ENCODE results near the gene FAXC.

Gene FAXC

DNA sequence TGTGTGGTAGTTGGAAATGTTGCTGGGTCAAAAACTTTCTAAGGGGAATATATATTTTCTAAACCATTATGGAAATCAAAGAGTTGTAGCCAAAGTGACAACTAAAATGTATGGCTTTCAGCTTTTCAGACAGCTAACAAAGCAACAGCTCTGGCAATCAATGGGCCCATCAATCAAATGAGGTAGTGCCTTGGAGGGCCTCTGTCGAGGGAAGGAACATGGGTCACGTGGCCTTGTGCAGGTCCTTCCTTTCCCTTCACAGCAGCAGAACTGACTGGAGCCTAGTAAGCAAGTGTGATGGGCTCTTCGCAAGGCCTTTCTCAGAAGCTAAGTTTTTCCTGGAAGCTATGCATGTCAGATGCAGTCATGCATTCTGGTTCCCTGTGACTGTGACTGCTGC, 17.9 kb downstream of the FAXC start:
- H3K4me3 ChIP-seq (replicated peaks; ENCODE audit: low read depth, low read length): no peak overlapping the region
- DNase-seq (ENCODE audit: extremely low read depth, low read depth): no peak
- TF ChIP-seq, protein P1, sequence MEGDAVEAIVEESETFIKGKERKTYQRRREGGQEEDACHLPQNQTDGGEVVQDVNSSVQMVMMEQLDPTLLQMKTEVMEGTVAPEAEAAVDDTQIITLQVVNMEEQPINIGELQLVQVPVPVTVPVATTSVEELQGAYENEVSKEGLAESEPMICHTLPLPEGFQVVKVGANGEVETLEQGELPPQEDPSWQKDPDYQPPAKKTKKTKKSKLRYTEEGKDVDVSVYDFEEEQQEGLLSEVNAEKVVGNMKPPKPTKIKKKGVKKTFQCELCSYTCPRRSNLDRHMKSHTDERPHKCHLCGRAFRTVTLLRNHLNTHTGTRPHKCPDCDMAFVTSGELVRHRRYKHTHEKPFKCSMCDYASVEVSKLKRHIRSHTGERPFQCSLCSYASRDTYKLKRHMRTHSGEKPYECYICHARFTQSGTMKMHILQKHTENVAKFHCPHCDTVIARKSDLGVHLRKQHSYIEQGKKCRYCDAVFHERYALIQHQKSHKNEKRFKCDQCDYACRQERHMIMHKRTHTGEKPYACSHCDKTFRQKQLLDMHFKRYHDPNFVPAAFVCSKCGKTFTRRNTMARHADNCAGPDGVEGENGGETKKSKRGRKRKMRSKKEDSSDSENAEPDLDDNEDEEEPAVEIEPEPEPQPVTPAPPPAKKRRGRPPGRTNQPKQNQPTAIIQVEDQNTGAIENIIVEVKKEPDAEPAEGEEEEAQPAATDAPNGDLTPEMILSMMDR (IDR thresholded peaks at IDR 0.05; ENCODE audit: low read depth, low read length, missing control alignments): no peak

DNA sequence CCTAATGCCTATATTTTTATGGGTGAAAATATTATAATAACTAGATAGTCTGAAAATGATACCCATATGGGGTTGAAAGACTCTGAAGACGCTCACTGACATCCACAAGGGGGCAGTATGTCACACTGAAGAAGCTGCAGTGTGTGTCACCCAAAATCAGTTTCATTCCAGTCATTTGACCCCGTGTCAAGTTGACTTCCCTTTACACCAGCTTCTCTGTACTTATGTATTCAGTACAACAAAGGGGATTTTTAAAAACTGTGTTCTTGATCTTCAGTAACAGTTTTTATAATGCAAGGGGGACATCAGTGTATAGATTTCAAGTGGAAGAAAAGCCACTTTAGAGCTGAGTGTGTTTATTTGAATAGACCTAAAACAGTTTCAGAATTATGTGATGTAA, 19.3 kb downstream of the FAXC start:
- DNase-seq (ENCODE audit: extremely low read depth, low read depth): peak; percentile 60
- TF ChIP-seq, protein P1 (IDR thresholded peaks at IDR 0.05; ENCODE audit: low read depth, low read length, missing control alignments): peak; percentile 81
- H3K4me3 ChIP-seq (replicated peaks; ENCODE audit: low read depth, low read length): no peak overlapping the region

- no peak for DNase-seq (ENCODE audit: extremely low read depth, low read depth)
- TF ChIP-seq, protein P1 (IDR thresholded peaks at IDR 0.05; ENCODE audit: low read depth, low read length, missing control alignments): no peak
- H3K4me3 ChIP-seq (replicated peaks; ENCODE audit: low read depth, low read length): no peak overlapping the region
These were observed 24.5 kb downstream of the FAXC start for GRCh38 chr6:99324996-99325395.

DNA sequence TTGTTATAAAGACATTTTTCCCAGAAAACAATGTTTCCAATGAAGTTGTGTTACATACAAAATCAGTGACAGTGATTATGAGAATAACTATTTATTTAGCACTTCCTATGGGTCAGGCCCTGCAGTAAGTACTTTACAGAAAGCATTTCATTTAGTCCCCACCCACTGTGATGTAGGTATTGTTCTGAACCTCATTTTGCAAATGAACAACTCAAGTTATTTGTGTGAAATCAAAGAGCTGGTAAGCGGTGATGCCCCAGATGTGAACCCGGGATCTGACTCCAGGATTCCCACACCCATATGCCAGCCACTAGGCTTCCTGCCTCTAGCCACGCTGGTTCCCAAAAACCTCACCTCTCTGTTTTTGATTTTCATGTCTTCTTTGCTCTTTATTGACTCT, 30.9 kb downstream of the FAXC start:
- DNase-seq (ENCODE audit: extremely low read depth, low read depth): no peak
- TF ChIP-seq, protein P1 (IDR thresholded peaks at IDR 0.05; ENCODE audit: low read depth, low read length, missing control alignments): no peak
- no peak overlapping the region for H3K4me3 ChIP-seq (replicated peaks; ENCODE audit: low read depth, low read length)

GRCh38 chr6:99312354-99312753, 37.1 kb downstream of the FAXC start:
- no peak overlapping the region for H3K4me3 ChIP-seq (replicated peaks; ENCODE audit: low read depth, low read length)
- DNase-seq (ENCODE audit: extremely low read depth, low read depth): no peak
- TF ChIP-seq, protein P1 (IDR thresholded peaks at IDR 0.05; ENCODE audit: low read depth, low read length, missing control alignments): no peak

- TF ChIP-seq, protein P1 (IDR thresholded peaks at IDR 0.05; ENCODE audit: low read depth, low read length, missing control alignments): no peak
- no peak for DNase-seq (ENCODE audit: extremely low read depth, low read depth)
- H3K4me3 ChIP-seq (replicated peaks; ENCODE audit: low read depth, low read length): no peak overlapping the region
These were observed 38.9 kb downstream of the FAXC start for GRCh38 chr6:99310553-99310952.

DNA sequence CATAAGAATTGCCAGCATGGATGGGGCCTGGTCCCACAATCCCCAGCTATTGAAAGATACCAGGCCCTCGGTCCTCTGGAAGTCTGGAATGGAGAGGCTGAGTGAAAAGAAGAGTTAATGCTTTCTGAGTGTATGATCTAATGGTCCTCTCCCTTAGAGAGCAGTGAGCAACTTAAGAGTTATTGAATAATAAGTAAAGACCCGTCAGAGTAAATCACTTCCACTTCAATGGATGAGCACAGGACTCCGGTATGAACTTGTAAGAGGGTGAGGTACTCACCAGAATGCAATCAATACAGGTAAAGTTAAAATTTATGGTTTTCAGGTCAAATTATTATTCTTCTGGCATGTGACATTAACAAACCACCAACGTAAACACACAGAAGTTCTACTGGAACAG, 39.9 kb downstream of the FAXC start:
- TF ChIP-seq, protein P1 (IDR thresholded peaks at IDR 0.05; ENCODE audit: low read depth, low read length, missing control alignments): no peak
- H3K4me3 ChIP-seq (replicated peaks; ENCODE audit: low read depth, low read length): no peak overlapping the region
- no peak for DNase-seq (ENCODE audit: extremely low read depth, low read depth)

Measured in HFF-Myc (cell line).